Measurements from ENCODE around the gene PLCB1.

GRCh38 chr20:8474027-8474668, 342.1 kb downstream of the PLCB1 start:
- no peak for TF ChIP-seq POLR2AphosphoS5 (IDR thresholded peaks at IDR 0.05; ENCODE audit: borderline replicate concordance, low read depth, low read length)
- no peak for TF ChIP-seq EZH2 (IDR thresholded peaks at IDR 0.05)
- no peak for TF ChIP-seq FOXP2 (optimal IDR thresholded peaks at IDR 0.05; ENCODE audit: control extremely low read depth, extremely low read length, insufficient read depth)

All from SK-N-MC (cell line).